HEK293 (cell line): ENCODE results near the gene ACRBP.

Experiments
- CTCF ChIP-seq: fragments of 450-650 bp; formaldehyde crosslinking; IDR thresholded peaks from 2 replicates; pipeline ENCODE4 v1.5.1; 2016; ENCODE audit warnings: missing biosample characterization, missing genetic modification characterization
- KLF1 ChIP-seq: fragments of 450-650 bp; formaldehyde crosslinking; IDR thresholded peaks from 2 replicates; pipeline ENCODE4 v1.5.1; 2016; ENCODE audit warnings: missing biosample characterization, missing genetic modification characterization
- SETDB1 ChIP-seq: IDR thresholded peaks from one replicate; pipeline ENCODE4 v1.6.1; 2017; ENCODE audit warnings: mild to moderate bottlenecking, low read length, moderate library complexity, mixed read lengths; ENCODE audit not compliant: insufficient read length
- ZBTB20 ChIP-seq: fragments of 450-650 bp; formaldehyde crosslinking; IDR thresholded peaks from 2 replicates; pipeline ENCODE4 v1.5.1; 2016; ENCODE audit warnings: missing biosample characterization, missing genetic modification characterization
- ZNF114 ChIP-seq: fragments of 450-650 bp; formaldehyde crosslinking; IDR thresholded peaks from 2 replicates; pipeline ENCODE4 v1.5.0; 2017; ENCODE audit warnings: missing biosample characterization, missing genetic modification characterization
- ZNF133 ChIP-seq: fragments of 450-650 bp; formaldehyde crosslinking; IDR thresholded peaks from 2 replicates; pipeline ENCODE4 v1.5.1; 2016; ENCODE audit warnings: missing biosample characterization, missing genetic modification characterization
- ZNF138 ChIP-seq: fragments of 450-650 bp; formaldehyde crosslinking; IDR thresholded peaks from 2 replicates; pipeline ENCODE4 v1.5.1; 2016; ENCODE audit warnings: missing biosample characterization, missing genetic modification characterization, borderline replicate concordance
- ZNF16 ChIP-seq: fragments of 450-650 bp; formaldehyde crosslinking; IDR thresholded peaks from 2 replicates; pipeline ENCODE4 v1.5.1; 2016; ENCODE audit warnings: low read depth, missing biosample characterization, missing genetic modification characterization
- ZNF23 ChIP-seq: fragments of 450-650 bp; formaldehyde crosslinking; IDR thresholded peaks from 2 replicates; pipeline ENCODE4 v1.5.1; 2016; ENCODE audit warnings: missing biosample characterization, missing genetic modification characterization, borderline replicate concordance
- ZNF26 ChIP-seq: fragments of 450-650 bp; formaldehyde crosslinking; IDR thresholded peaks from 2 replicates; pipeline ENCODE4 v1.5.1; 2016; ENCODE audit warnings: missing biosample characterization, missing genetic modification characterization
- ZNF274 ChIP-seq, 2 experiments: fragments of 200-500 bp in 1 of 2; fragments of 450-650 bp in 1 of 2; sonication (Bioruptor generic) in 1 of 2; formaldehyde crosslinking in 1 of 2; IDR thresholded peaks; 2 replicates each; pipeline versions ENCODE4 v1.5.1 to v1.6.1; 2014 to 2016; ENCODE audit warnings: borderline replicate concordance in 1 of 2, inconsistent platforms in 1 of 2, low read length in 1 of 2, missing biosample characterization in 1 of 2, missing genetic modification characterization in 1 of 2
- ZNF324 ChIP-seq: fragments of 450-650 bp; formaldehyde crosslinking; IDR thresholded peaks from 2 replicates; pipeline ENCODE4 v1.5.1; 2016; ENCODE audit warnings: missing biosample characterization, missing genetic modification characterization
- ZNF830 ChIP-seq: fragments of 450-650 bp; IDR thresholded peaks from 2 replicates; pipeline ENCODE4 v1.5.0; 2018; ENCODE audit warnings: missing biosample characterization, missing genetic modification characterization, low read depth, mild to moderate bottlenecking, moderate library complexity
- TF ChIP-seq, protein P1 (sequence below): fragments of 450-650 bp; formaldehyde crosslinking; IDR thresholded peaks from 2 replicates; pipeline ENCODE4 v1.5.1; 2016; ENCODE audit warnings: missing biosample characterization, missing genetic modification characterization, low read depth

- TF ChIP-seq, protein P1, sequence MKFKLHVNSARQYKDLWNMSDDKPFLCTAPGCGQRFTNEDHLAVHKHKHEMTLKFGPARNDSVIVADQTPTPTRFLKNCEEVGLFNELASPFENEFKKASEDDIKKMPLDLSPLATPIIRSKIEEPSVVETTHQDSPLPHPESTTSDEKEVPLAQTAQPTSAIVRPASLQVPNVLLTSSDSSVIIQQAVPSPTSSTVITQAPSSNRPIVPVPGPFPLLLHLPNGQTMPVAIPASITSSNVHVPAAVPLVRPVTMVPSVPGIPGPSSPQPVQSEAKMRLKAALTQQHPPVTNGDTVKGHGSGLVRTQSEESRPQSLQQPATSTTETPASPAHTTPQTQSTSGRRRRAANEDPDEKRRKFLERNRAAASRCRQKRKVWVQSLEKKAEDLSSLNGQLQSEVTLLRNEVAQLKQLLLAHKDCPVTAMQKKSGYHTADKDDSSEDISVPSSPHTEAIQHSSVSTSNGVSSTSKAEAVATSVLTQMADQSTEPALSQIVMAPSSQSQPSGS (tag by site-specific recombination): no peak
- TF ChIP-seq ZNF23 (tag by site-specific recombination): no peak
- no peak for TF ChIP-seq CTCF (tag by site-specific recombination)
- no peak for TF ChIP-seq SETDB1
- no peak for TF ChIP-seq ZNF16 (tag by site-specific recombination)
- no peak for TF ChIP-seq ZNF830 (tag by site-specific recombination)
- TF ChIP-seq ZNF138 (tag by site-specific recombination): no peak
- no peak for TF ChIP-seq ZNF114 (tag by site-specific recombination)
- no peak for TF ChIP-seq ZNF324
- no peak for TF ChIP-seq ZNF26 (tag by site-specific recombination)
- TF ChIP-seq ZBTB20 (tag by site-specific recombination): no peak
- TF ChIP-seq KLF1 (tag by site-specific recombination): no peak
- no peak for TF ChIP-seq ZNF133
- TF ChIP-seq ZNF274 (IDR thresholded peaks at IDR 0.05; ENCODE audit: low read length): no peak
- no peak for TF ChIP-seq ZNF274 (tag by site-specific recombination; IDR thresholded peaks at IDR 0.05; ENCODE audit: borderline replicate concordance)
These were observed 5.2 kb upstream of the ACRBP start for GRCh38 chr12:6652391-6652790.
